Brain microvascular endothelial cell (primary cell): ENCODE data around the gene REPS1.
A peak's percentile ranks its signal among the peaks of the same experiment; 100 is the strongest.
"Not testable (repeated sequence)": the region's sequence is repeated elsewhere in the genome, so short reads cannot be mapped to it uniquely, and the experiment has no call there.

Source experiments
- DNase-seq: peaks from one replicate; pipeline ENCODE4 v3.0.0-alpha.2; 2020
- H3K27ac ChIP-seq: fragments of 250-450 bp; sonication (Bioruptor Pico); 2 replicates; pipeline ENCODE4 v1.5.1; 2020; ENCODE audit warnings: mild to moderate bottlenecking, moderate library complexity
- H3K27me3 ChIP-seq: fragments of 250-450 bp; sonication (Bioruptor Pico); replicated peaks from 2 replicates; pipeline ENCODE4 v1.5.1; 2020; ENCODE audit warnings: mild to moderate bottlenecking
- H3K36me3 ChIP-seq: fragments of 250-450 bp; sonication (Bioruptor Pico); replicated peaks from 2 replicates; pipeline ENCODE4 v1.5.1; 2020; ENCODE audit warnings: mild to moderate bottlenecking
- H3K4me3 ChIP-seq: 2 replicates; pipeline ENCODE4 v1.5.1; 2011; ENCODE audit warnings: low read depth, mild to moderate bottlenecking, control low read depth, low read length, moderate library complexity
- CTCF ChIP-seq: IDR thresholded peaks from 2 replicates; pipeline ENCODE4 v1.5.1; 2011; ENCODE audit warnings: low read depth, mild to moderate bottlenecking, moderate library complexity, low read length, control low read depth, inconsistent platforms; ENCODE audit errors: missing control alignments
- in situ Hi-C: cut with HindIII; loops from 2 replicates; pipeline ENCODE4 v1.10.0; 2017; ENCODE audit warnings: low sequenced_read_pairs, low pct_ligation_motif_present

The REPS1 gene

GRCh38 chr6:139028658-139029469 lies 40.8 kb upstream of the REPS1 start, which contains the start of gene ABRACL:
Gene ABRACL (plus strand): TSS chr6:139028745. CDS start chr6:139034161, 5,416 bp downstream.
- in situ Hi-C loops: no loop called here
- Histone ChIP-seq H3K27me3 (no peaks in the 10 kb centered on the region), H3K4me3 (peak within 1 kb of the TSS; percentile 94), H3K36me3 (peaks cover 2% of the 10 kb centered on the region), H3K27ac (peak within 1 kb of the TSS; percentile 65)
- no peak for TF ChIP-seq CTCF
- DNase-seq: peak; percentile 59

DNA sequence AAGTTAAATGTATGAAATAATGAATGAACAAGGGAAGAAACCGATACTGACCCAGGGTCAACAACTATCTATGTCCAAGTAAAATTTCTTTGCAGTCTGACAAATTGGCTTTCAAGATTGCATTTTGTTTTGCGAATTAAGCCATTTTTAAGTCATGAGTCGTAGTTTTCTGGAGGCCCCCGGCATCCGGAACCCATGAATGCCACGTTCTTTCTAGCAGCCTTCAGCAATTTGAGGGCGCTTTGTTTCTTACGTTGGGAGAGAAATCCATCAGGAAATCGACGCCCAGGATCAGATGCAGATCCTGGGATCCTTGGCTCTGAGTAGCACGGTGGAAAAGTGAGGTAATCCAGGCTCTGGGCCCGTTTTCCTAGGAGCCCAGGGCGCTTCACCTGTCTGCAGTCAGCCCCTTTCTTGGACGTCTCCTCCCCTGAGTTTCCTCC lies 40.2 kb upstream of the REPS1 start:
- TF ChIP-seq CTCF: no peak
- H3K27me3 ChIP-seq: no peaks in the 10 kb centered on the region
- in situ Hi-C loops: no loop called here
- DNase-seq: no peak
- no peaks in the 10 kb centered on the region for H3K36me3 ChIP-seq
- H3K4me3 ChIP-seq: peak overlapping the region; percentile 94
- peak overlapping the region; percentile 65 for H3K27ac ChIP-seq

- peak; percentile 40 for DNase-seq
- Histone ChIP-seq H3K27me3 (no peaks in the 10 kb centered on the region), H3K36me3 (no peaks in the 10 kb centered on the region), H3K4me3 (peak overlapping the region; percentile 94), H3K27ac (peak overlapping the region; percentile 65)
- in situ Hi-C loops: no loop called here
- TF ChIP-seq CTCF: no peak
Observed at GRCh38 chr6:139027620-139028182, 39.6 kb upstream of the REPS1 start.

DNA sequence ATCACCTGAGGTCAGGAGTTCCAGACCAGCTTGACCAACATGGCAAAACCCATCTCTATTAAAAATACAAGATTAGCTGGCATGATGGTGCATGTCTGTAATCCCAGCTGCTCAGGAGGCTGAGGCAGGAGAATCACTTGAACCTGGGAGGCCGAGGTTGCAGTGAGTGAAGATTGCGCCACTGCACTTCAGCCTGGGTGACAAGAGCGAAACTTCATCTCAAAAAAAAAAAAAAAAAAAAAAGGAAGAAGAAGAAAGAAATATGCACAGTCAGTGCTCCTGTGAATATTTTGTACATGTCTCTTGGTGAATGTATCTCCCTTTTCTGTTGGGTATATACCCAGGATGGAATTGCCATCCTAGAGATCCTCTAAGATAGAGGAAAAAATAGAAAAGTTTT lies 37.4 kb upstream of the REPS1 start:
- H3K27me3 ChIP-seq, H3K27ac ChIP-seq, in situ Hi-C loops, DNase-seq, H3K36me3 ChIP-seq, H3K4me3 ChIP-seq: not testable (repeated sequence)

GRCh38 chr6:139020689-139021088 lies 32.6 kb upstream of the REPS1 start:
- no peak for TF ChIP-seq CTCF
- DNase-seq: no peak
- H3K27me3 ChIP-seq: no peaks in the 10 kb centered on the region
- no peak overlapping the region for H3K4me3 ChIP-seq
- in situ Hi-C loops: no loop called here
- H3K27ac ChIP-seq: no peak overlapping the region
- no peaks in the 10 kb centered on the region for H3K36me3 ChIP-seq

GRCh38 chr6:139019722-139020121 lies 31.7 kb upstream of the REPS1 start:
- Histone ChIP-seq H3K27me3 (no peaks in the 10 kb centered on the region), H3K36me3 (no peaks in the 10 kb centered on the region), H3K4me3 (no peak overlapping the region), H3K27ac (no peak overlapping the region)
- DNase-seq: no peak
- no peak for TF ChIP-seq CTCF
- in situ Hi-C loops: no loop called here
